HCT116 (cell line): ENCODE data around the gene LRP1B. TPM values are rescaled to one million over a fixed set of nuclear protein-coding genes. Genes with fewer than 3 reads are reported as not detected.

ENCODE experiments used
- ATAC-seq: fragments of 200-7000 bp; cut with Tn5 transposase; 2 replicates; pipeline ENCODE4 v1.9.1; 2020; ENCODE audit warnings: mild to moderate bottlenecking, moderate library complexity
- BruUV-seq: library from RNA; stranded (reverse); fragments of 400-500 nt; replicated peaks from 2 replicates; lab custom pipeline; 2021; lab: Mats Ljungman, UMichigan
- CTCF ChIA-PET: fragments of 300-600 bp; sonication (Branson Sonifier 250); formaldehyde crosslinking; loops from one replicate; lab custom pipeline; 2021; ENCODE audit warnings: antibody characterized with exemption; lab: Charles Lee
- POLR2A ChIA-PET: fragments of 300-600, 350-600 bp; sonication (Branson Sonifier 250); formaldehyde crosslinking; loops from one replicate; lab custom pipeline; 2021; ENCODE audit warnings: antibody characterized with exemption; lab: Charles Lee
- RAD21 ChIA-PET, 2 experiments: fragments of 300-600 bp; sonication (Branson Sonifier 250); formaldehyde crosslinking; loops; one replicate each; lab custom pipeline; 2023; ENCODE audit warnings: low total read pairs in 2 of 2; ENCODE audit not compliant: uncharacterized antibody in 2 of 2, unreplicated experiment in 2 of 2, low non-redundant PET in 1 of 2; lab: Charles Lee
- DNase-seq: peaks from one replicate; pipeline ENCODE4 v3.0.0-alpha.2; 2010; ENCODE audit warnings: low read depth, low spot score
- H2AFZ ChIP-seq: fragments of 200-600 bp; shearing (Covaris generic), sonication (generic); 2 replicates; pipeline ENCODE4 v1.6.1; 2017; ENCODE audit warnings: low read depth, mixed run types, mixed read lengths, antibody characterized with exemption, low read length; ENCODE audit not compliant: poor library complexity, severe bottlenecking
- H3K27ac ChIP-seq: 2 replicates; pipeline ENCODE4 v1.5.1; 2012; ENCODE audit warnings: low read depth, low read length
- H3K27me3 ChIP-seq: fragments of 200-600 bp; sonication (generic); 2 replicates; pipeline ENCODE4 v1.6.1; 2016; ENCODE audit warnings: mixed run types, low read length, mixed read lengths; ENCODE audit not compliant: insufficient read depth
- H3K36me3 ChIP-seq, 2 experiments: fragments of 200-500 bp in 1 of 2; fragments of 200-600 bp in 1 of 2; sonication (Bioruptor generic) in 1 of 2; sonication (generic) in 1 of 2; 2 replicates each; pipeline versions ENCODE4 v1.5.1 to v1.6.1; 2014 to 2016; ENCODE audit warnings: low read length in 2 of 2, inconsistent platforms in 1 of 2, mixed read lengths in 1 of 2, mixed run types in 1 of 2; ENCODE audit not compliant: insufficient read depth in 2 of 2, control insufficient read depth in 1 of 2
- H3K4me1 ChIP-seq, 2 experiments: fragments of 200-600 bp in 1 of 2; sonication (generic) in 1 of 2; 2 replicates each; pipeline versions ENCODE4 v1.5.1 to v1.6.1; 2012 to 2017; ENCODE audit warnings: low read length in 2 of 2, inconsistent platforms in 1 of 2, mild to moderate bottlenecking in 1 of 2, mixed read lengths in 1 of 2, mixed run types in 1 of 2, moderate library complexity in 1 of 2; ENCODE audit not compliant: insufficient read depth in 2 of 2, control insufficient read depth in 1 of 2
- H3K4me2 ChIP-seq: fragments of 200-600 bp; sonication (generic); 2 replicates; pipeline ENCODE4 v1.6.1; 2017; ENCODE audit warnings: mixed run types, low read length, mixed read lengths
- H3K4me3 ChIP-seq, 2 experiments: fragments of 200-600 bp in 1 of 2; sonication (generic) in 1 of 2; replicated peaks in 1 of 2; 2 replicates each; pipeline ENCODE4 v1.5.1; 2011 to 2016; ENCODE audit warnings: low read length in 2 of 2, control low read depth in 1 of 2, low read depth in 1 of 2, mild to moderate bottlenecking in 1 of 2, mixed read lengths in 1 of 2, mixed run types in 1 of 2
- H3K79me2 ChIP-seq: fragments of 200-600 bp; sonication (generic); 2 replicates; pipeline ENCODE4 v1.6.1; 2017; ENCODE audit warnings: mild to moderate bottlenecking, mixed run types, low read length, moderate library complexity, mixed read lengths; ENCODE audit not compliant: insufficient read depth
- H3K9ac ChIP-seq: fragments of 200-600 bp; sonication (generic); 2 replicates; pipeline ENCODE4 v1.6.1; 2016; ENCODE audit warnings: low read length, mixed read lengths
- H3K9me2 ChIP-seq: fragments of 200-600 bp; sonication (generic), shearing (Covaris generic); 2 replicates; pipeline ENCODE4 v1.6.1; 2017; ENCODE audit warnings: mixed run types, mild to moderate bottlenecking, moderate library complexity; ENCODE audit not compliant: insufficient read depth
- H3K9me3 ChIP-seq, 2 experiments: fragments of 200-500 bp in 1 of 2; fragments of 200-600 bp in 1 of 2; sonication (Bioruptor generic) in 1 of 2; sonication (generic) in 1 of 2; 2 replicates each; pipeline ENCODE4 v1.6.1; 2014 to 2017; ENCODE audit warnings: low read length in 2 of 2, mixed read lengths in 2 of 2, inconsistent platforms in 1 of 2, low read depth in 1 of 2, mild to moderate bottlenecking in 1 of 2, mixed run types in 1 of 2, moderate library complexity in 1 of 2; ENCODE audit not compliant: control insufficient read depth in 1 of 2, insufficient read depth in 1 of 2
- H4K20me1 ChIP-seq: fragments of 200-600 bp; sonication (generic), shearing (Covaris generic); 2 replicates; pipeline ENCODE4 v1.6.1; 2017; ENCODE audit warnings: mixed run types, mild to moderate bottlenecking, moderate library complexity; ENCODE audit not compliant: insufficient read depth
- CBX3 ChIP-seq: IDR thresholded peaks from 2 replicates; pipeline ENCODE4 v1.6.1; 2012; ENCODE audit warnings: low read depth
- CEBPB ChIP-seq: IDR thresholded peaks from 2 replicates; pipeline ENCODE4 v1.6.1; 2012; ENCODE audit warnings: low read depth
- ELF1 ChIP-seq: IDR thresholded peaks from 2 replicates; pipeline ENCODE4 v1.6.1; 2012; ENCODE audit warnings: low read depth, borderline replicate concordance
- EZH2phosphoT487 ChIP-seq: fragments of 200-600 bp; IDR thresholded peaks from 2 replicates; pipeline ENCODE4 v1.6.1; 2018; ENCODE audit warnings: antibody characterized with exemption, borderline replicate concordance
- FOSL1 ChIP-seq: IDR thresholded peaks from 2 replicates; pipeline ENCODE4 v1.6.1; 2012; ENCODE audit warnings: low read depth
- JUND ChIP-seq: IDR thresholded peaks from 2 replicates; pipeline ENCODE4 v1.6.1; 2012
- POLR2A ChIP-seq: IDR thresholded peaks from 2 replicates; pipeline ENCODE4 v1.7.0; 2011; ENCODE audit warnings: borderline replicate concordance; ENCODE audit not compliant: insufficient read depth, insufficient read length; ENCODE audit errors: extremely low read depth
- POLR2AphosphoS5 ChIP-seq: IDR thresholded peaks from 2 replicates; pipeline ENCODE4 v1.6.1; 2011; ENCODE audit warnings: mild to moderate bottlenecking, low read depth, low read length, moderate library complexity
- RAD21 ChIP-seq: IDR thresholded peaks from 2 replicates; pipeline ENCODE4 v1.6.1; 2012; ENCODE audit warnings: low read depth, mild to moderate bottlenecking
- SP1 ChIP-seq: IDR thresholded peaks from 2 replicates; pipeline ENCODE4 v1.6.1; 2012; ENCODE audit warnings: low read depth
- SRF ChIP-seq: IDR thresholded peaks from 2 replicates; pipeline ENCODE4 v1.6.1; 2012; ENCODE audit warnings: low read depth
- TCF7L2 ChIP-seq: IDR thresholded peaks from 2 replicates; pipeline ENCODE4 v1.7.0; 2011; ENCODE audit warnings: borderline replicate concordance, inconsistent platforms; ENCODE audit not compliant: insufficient read depth, insufficient read length; ENCODE audit errors: extremely low read depth
- YY1 ChIP-seq: IDR thresholded peaks from 2 replicates; pipeline ENCODE4 v1.6.1; 2011; ENCODE audit warnings: low read length, low read depth, moderate library complexity, mild to moderate bottlenecking; ENCODE audit not compliant: insufficient replicate concordance; ENCODE audit errors: extremely low read depth
- ZFX ChIP-seq: fragments of 450-650 bp; IDR thresholded peaks from 2 replicates; pipeline ENCODE4 v1.6.1; 2017
- intact Hi-C: fragments of 100-400 bp; cut with micrococcal nuclease; formaldehyde crosslinking; loops from 2 replicates; pipeline ENCODE4 v1.10.0; 2022
- total RNA-seq: library from RNA; stranded (reverse); gene quantifications from one replicate; pipeline ENCODE4 v1.2.1, GENCODE V29; 2021; ENCODE audit not compliant: unreplicated experiment
- TF ChIP-seq, protein P1 (sequence below), 3 experiments: fragments of 200-600 bp in 1 of 3; sonication (generic) in 1 of 3; IDR thresholded peaks in 2 of 3; conservative IDR thresholded peaks in 1 of 3; 2 replicates each; pipeline ENCODE4 v1.5.1; 2012 to 2017; ENCODE audit warnings: low read depth in 2 of 3, low read length in 2 of 3, antibody characterized with exemption in 1 of 3, borderline replicate concordance in 1 of 3, control low read depth in 1 of 3, mild to moderate bottlenecking in 1 of 3, mixed read lengths in 1 of 3, mixed run types in 1 of 3, moderate library complexity in 1 of 3; ENCODE audit not compliant: insufficient read depth in 1 of 3
- TF ChIP-seq, protein P2 (sequence below): IDR thresholded peaks from 2 replicates; pipeline ENCODE4 v1.6.1; 2012
- TF ChIP-seq, protein P3 (sequence below): IDR thresholded peaks from 2 replicates; pipeline ENCODE4 v1.6.1; 2011; ENCODE audit warnings: mild to moderate bottlenecking, low read length, moderate library complexity; ENCODE audit not compliant: insufficient replicate concordance; ENCODE audit errors: extremely low read depth
- TF ChIP-seq, protein P4 (sequence below): IDR thresholded peaks from 2 replicates; pipeline ENCODE4 v1.6.1; 2012; ENCODE audit warnings: low read depth

LRP1B gene
- total RNA-seq, 1 experiment from 2014 or later, result 0.34 TPM

DNA sequence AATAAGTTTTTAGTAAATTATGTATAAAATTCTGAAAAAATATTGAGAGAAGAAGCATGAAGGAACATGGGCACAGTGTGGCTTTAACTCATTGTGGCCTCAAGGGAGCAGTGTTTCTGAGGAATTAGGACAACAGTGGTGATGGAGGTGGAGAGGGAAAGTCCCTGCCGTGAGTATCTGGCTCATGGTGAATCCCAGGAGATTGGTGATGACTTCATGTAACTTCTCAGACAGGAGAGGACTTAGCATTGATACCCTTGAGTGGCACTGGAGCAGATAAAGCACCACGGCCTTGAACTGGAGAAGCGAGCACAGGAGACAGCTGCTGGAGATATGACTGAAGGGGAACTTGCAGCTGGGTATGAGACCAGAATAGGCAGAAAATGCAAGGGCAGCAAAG, 35.0 kb upstream of the LRP1B start:
- Histone ChIP-seq H3K9me2 (no peaks in the 10 kb centered on the region), H3K27me3 (no peaks in the 10 kb centered on the region), H4K20me1 (no peaks in the 10 kb centered on the region), H3K4me2 (peak overlapping the region; percentile 28; the same call in 1 of the 2 replicates), H3K4me3 (no peak overlapping the region), H3K36me3 (no peaks in the 10 kb centered on the region), H3K9me3 (no peaks in the 10 kb centered on the region), H3K4me1 (peaks cover 0 to 3% of the 10 kb centered on the region in 2 experiments; a peak in 1 of 4 replicates), H3K79me2 (no peaks in the 10 kb centered on the region)
- CTCF ChIA-PET, result interaction anchor here (0.8 to 1.9 kb wide), 5 partner anchors 9 to 814 kb away, joined by 3 to 16 read pairs (median 4); no protein-coding TSS in a partner anchor
- BruUV-seq, result no TSS peak
- ATAC-seq, result peak; percentile 99
- TF ChIP-seq, protein P1, sequence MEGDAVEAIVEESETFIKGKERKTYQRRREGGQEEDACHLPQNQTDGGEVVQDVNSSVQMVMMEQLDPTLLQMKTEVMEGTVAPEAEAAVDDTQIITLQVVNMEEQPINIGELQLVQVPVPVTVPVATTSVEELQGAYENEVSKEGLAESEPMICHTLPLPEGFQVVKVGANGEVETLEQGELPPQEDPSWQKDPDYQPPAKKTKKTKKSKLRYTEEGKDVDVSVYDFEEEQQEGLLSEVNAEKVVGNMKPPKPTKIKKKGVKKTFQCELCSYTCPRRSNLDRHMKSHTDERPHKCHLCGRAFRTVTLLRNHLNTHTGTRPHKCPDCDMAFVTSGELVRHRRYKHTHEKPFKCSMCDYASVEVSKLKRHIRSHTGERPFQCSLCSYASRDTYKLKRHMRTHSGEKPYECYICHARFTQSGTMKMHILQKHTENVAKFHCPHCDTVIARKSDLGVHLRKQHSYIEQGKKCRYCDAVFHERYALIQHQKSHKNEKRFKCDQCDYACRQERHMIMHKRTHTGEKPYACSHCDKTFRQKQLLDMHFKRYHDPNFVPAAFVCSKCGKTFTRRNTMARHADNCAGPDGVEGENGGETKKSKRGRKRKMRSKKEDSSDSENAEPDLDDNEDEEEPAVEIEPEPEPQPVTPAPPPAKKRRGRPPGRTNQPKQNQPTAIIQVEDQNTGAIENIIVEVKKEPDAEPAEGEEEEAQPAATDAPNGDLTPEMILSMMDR (IDR thresholded peaks at IDR 0.05 in 2 of 3, conservative IDR thresholded peaks at IDR 0.05 in 1 of 3; ENCODE audit: borderline replicate concordance in 1 of 3, insufficient read depth in 1 of 3, low read depth in 2 of 3, low read length in 2 of 3), result peak; percentile 54 to 62 (median 59); a peak in 5 of 6 replicates
- TF ChIP-seq YY1 (peak; percentile 29), CBX3 (0 out of 2 replicates have a peak, but pooled peaks have one; percentile 7), ELF1 (no peak), CEBPB (no peak), ZFX (no peak), POLR2A (no peak), JUND (no peak), SP1 (no peak), EZH2phosphoT487 (no peak), TCF7L2 (no peak), POLR2AphosphoS5 (no peak), SRF (no peak), RAD21 (peak; percentile 75), FOSL1 (no peak)
- TF ChIP-seq, protein P2, sequence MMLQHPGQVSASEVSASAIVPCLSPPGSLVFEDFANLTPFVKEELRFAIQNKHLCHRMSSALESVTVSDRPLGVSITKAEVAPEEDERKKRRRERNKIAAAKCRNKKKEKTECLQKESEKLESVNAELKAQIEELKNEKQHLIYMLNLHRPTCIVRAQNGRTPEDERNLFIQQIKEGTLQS, result no peak
- TF ChIP-seq, protein P3, sequence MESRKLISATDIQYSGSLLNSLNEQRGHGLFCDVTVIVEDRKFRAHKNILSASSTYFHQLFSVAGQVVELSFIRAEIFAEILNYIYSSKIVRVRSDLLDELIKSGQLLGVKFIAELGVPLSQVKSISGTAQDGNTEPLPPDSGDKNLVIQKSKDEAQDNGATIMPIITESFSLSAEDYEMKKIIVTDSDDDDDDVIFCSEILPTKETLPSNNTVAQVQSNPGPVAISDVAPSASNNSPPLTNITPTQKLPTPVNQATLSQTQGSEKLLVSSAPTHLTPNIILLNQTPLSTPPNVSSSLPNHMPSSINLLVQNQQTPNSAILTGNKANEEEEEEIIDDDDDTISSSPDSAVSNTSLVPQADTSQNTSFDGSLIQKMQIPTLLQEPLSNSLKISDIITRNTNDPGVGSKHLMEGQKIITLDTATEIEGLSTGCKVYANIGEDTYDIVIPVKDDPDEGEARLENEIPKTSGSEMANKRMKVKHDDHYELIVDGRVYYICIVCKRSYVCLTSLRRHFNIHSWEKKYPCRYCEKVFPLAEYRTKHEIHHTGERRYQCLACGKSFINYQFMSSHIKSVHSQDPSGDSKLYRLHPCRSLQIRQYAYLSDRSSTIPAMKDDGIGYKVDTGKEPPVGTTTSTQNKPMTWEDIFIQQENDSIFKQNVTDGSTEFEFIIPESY, result no peak
- TF ChIP-seq, protein P4, sequence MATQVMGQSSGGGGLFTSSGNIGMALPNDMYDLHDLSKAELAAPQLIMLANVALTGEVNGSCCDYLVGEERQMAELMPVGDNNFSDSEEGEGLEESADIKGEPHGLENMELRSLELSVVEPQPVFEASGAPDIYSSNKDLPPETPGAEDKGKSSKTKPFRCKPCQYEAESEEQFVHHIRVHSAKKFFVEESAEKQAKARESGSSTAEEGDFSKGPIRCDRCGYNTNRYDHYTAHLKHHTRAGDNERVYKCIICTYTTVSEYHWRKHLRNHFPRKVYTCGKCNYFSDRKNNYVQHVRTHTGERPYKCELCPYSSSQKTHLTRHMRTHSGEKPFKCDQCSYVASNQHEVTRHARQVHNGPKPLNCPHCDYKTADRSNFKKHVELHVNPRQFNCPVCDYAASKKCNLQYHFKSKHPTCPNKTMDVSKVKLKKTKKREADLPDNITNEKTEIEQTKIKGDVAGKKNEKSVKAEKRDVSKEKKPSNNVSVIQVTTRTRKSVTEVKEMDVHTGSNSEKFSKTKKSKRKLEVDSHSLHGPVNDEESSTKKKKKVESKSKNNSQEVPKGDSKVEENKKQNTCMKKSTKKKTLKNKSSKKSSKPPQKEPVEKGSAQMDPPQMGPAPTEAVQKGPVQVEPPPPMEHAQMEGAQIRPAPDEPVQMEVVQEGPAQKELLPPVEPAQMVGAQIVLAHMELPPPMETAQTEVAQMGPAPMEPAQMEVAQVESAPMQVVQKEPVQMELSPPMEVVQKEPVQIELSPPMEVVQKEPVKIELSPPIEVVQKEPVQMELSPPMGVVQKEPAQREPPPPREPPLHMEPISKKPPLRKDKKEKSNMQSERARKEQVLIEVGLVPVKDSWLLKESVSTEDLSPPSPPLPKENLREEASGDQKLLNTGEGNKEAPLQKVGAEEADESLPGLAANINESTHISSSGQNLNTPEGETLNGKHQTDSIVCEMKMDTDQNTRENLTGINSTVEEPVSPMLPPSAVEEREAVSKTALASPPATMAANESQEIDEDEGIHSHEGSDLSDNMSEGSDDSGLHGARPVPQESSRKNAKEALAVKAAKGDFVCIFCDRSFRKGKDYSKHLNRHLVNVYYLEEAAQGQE, result no peak
- TF ChIP-seq, all 23 proteins: peak for 4
- ChIA-PET POLR2A (no interaction called here), RAD21 (no interaction called here)
- Histone ChIP-seq H2AFZ (peak overlapping the region; percentile 94), H3K27ac (no peak overlapping the region), H3K9ac (no peak overlapping the region)
- DNase-seq, result peak; percentile 47
- intact Hi-C loops, result loop anchor here (1.0 to 5.0 kb wide), 2 partner anchors 439 to 817 kb away; no protein-coding TSS in a partner anchor
